ENCODE data around the gene SLFN13. TPM values are rescaled to one million over a fixed set of nuclear protein-coding genes. Genes with fewer than 3 reads are reported as not detected.
"Not testable (repeated sequence)": the region's sequence is repeated elsewhere in the genome, so short reads cannot be mapped to it uniquely, and the experiment has no call there.

The SLFN13 gene
- total RNA-seq, 1 experiment from 2014 or later: not detected

DNA sequence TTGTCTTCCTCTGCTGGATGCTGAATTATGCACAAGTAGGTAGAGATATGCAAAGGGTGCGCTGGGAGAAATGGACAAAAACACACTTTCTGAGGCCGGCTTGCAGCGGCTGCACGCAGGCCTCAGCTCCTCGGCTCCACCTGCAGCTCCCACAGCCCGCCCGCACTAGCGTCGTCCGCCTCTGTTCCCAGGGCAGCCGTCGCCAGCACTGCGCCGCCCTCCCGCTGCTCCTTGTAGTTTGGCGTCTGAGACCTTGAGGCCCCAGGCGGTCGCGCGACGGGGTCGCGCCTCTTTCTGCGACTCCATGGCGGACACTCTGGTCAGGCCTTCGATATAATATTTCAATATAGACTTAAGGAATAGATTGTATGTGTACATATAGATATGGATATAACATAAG is 41.0 kb downstream of the SLFN13 start:
- TF ChIP-seq, protein P1, sequence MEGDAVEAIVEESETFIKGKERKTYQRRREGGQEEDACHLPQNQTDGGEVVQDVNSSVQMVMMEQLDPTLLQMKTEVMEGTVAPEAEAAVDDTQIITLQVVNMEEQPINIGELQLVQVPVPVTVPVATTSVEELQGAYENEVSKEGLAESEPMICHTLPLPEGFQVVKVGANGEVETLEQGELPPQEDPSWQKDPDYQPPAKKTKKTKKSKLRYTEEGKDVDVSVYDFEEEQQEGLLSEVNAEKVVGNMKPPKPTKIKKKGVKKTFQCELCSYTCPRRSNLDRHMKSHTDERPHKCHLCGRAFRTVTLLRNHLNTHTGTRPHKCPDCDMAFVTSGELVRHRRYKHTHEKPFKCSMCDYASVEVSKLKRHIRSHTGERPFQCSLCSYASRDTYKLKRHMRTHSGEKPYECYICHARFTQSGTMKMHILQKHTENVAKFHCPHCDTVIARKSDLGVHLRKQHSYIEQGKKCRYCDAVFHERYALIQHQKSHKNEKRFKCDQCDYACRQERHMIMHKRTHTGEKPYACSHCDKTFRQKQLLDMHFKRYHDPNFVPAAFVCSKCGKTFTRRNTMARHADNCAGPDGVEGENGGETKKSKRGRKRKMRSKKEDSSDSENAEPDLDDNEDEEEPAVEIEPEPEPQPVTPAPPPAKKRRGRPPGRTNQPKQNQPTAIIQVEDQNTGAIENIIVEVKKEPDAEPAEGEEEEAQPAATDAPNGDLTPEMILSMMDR (IDR thresholded peaks at IDR 0.05; ENCODE audit: insufficient read depth in 1 of 2, low read depth in 1 of 2, low read length in 1 of 2, severe bottlenecking in 1 of 2, unreplicated experiment in 1 of 2): no peak
- H3K4me3 Mint-ChIP-seq (ENCODE audit: unreplicated experiment): no peak overlapping the region
- no peak overlapping the region for H3K27ac Mint-ChIP-seq (ENCODE audit: unreplicated experiment)
- H3K9me3 Mint-ChIP-seq (ENCODE audit: unreplicated experiment): no peaks in the 10 kb centered on the region
- no peaks in the 10 kb centered on the region for H3K36me3 ChIP-seq (ENCODE audit: control insufficient read depth, insufficient read depth, low read length)
- peaks cover 1% of the 10 kb centered on the region; the same call in 1 of the 2 replicates for H3K27me3 ChIP-seq (replicated peaks; ENCODE audit: control insufficient read depth, insufficient read depth, low read length)
- intact Hi-C loops (cut with micrococcal nuclease; ENCODE audit: unreplicated experiment): no loop called here
- POLR2A ChIA-PET: no interaction called here
- no peaks in the 10 kb centered on the region for H3K4me1 ChIP-seq
- H3K4me3 ChIP-seq (ENCODE audit: low read depth, low read length): no peak overlapping the region
- H3K27me3 Mint-ChIP-seq (ENCODE audit: insufficient read depth, unreplicated experiment): peaks cover 8% of the 10 kb centered on the region
- no peaks in the 10 kb centered on the region for H3K36me3 Mint-ChIP-seq (ENCODE audit: insufficient read depth, unreplicated experiment)
- H3K4me1 Mint-ChIP-seq (ENCODE audit: low read depth, unreplicated experiment): no peaks in the 10 kb centered on the region
- no TSS peak for BruUV-seq (replicated peaks)
- no peaks in the 10 kb centered on the region for H3K9me3 ChIP-seq
- CTCF ChIA-PET: no interaction called here
- no peak for DNase-seq

GRCh38 chr17:35406568-35406967 is 42.0 kb downstream of the SLFN13 start:
- H3K27me3 ChIP-seq (replicated peaks; ENCODE audit: control insufficient read depth, insufficient read depth, low read length): peaks cover 1% of the 10 kb centered on the region; the same call in 1 of the 2 replicates
- ChIA-PET POLR2A (no interaction called here), CTCF (no interaction called here)
- H3K4me3 ChIP-seq (ENCODE audit: low read depth, low read length): no peak overlapping the region
- no peaks in the 10 kb centered on the region for H3K9me3 Mint-ChIP-seq (ENCODE audit: unreplicated experiment)
- no peak overlapping the region for H3K27ac Mint-ChIP-seq (ENCODE audit: unreplicated experiment)
- H3K27me3 Mint-ChIP-seq (ENCODE audit: insufficient read depth, unreplicated experiment): peaks cover 7% of the 10 kb centered on the region
- no peaks in the 10 kb centered on the region for H3K9me3 ChIP-seq
- H3K4me3 Mint-ChIP-seq (ENCODE audit: unreplicated experiment): no peak overlapping the region
- H3K4me1 ChIP-seq: no peaks in the 10 kb centered on the region
- intact Hi-C loops (cut with micrococcal nuclease; ENCODE audit: unreplicated experiment): no loop called here
- no peaks in the 10 kb centered on the region for H3K4me1 Mint-ChIP-seq (ENCODE audit: low read depth, unreplicated experiment)
- no peaks in the 10 kb centered on the region for H3K36me3 Mint-ChIP-seq (ENCODE audit: insufficient read depth, unreplicated experiment)
- TF ChIP-seq, protein P1 (IDR thresholded peaks at IDR 0.05; ENCODE audit: insufficient read depth in 1 of 2, low read depth in 1 of 2, low read length in 1 of 2, severe bottlenecking in 1 of 2, unreplicated experiment in 1 of 2): no peak
- DNase-seq: no peak
- no peaks in the 10 kb centered on the region for H3K36me3 ChIP-seq (ENCODE audit: control insufficient read depth, insufficient read depth, low read length)
- no TSS peak for BruUV-seq (replicated peaks)

GRCh38 chr17:35404360-35404759 is 44.2 kb downstream of the SLFN13 start:
- Histone ChIP-seq H3K27me3 (replicated peaks; ENCODE audit: control insufficient read depth, insufficient read depth, low read length) (no peaks in the 10 kb centered on the region; the same call in 1 of the 2 replicates), H3K4me3 (ENCODE audit: low read depth, low read length) (no peak overlapping the region), H3K4me1 (no peaks in the 10 kb centered on the region), H3K9me3 (no peaks in the 10 kb centered on the region), H3K36me3 (ENCODE audit: control insufficient read depth, insufficient read depth, low read length) (no peaks in the 10 kb centered on the region)
- intact Hi-C loops (cut with micrococcal nuclease; ENCODE audit: unreplicated experiment): no loop called here
- Mint-ChIP-seq H3K36me3 (ENCODE audit: insufficient read depth, unreplicated experiment) (no peaks in the 10 kb centered on the region), H3K27ac (ENCODE audit: unreplicated experiment) (no peak overlapping the region), H3K9me3 (ENCODE audit: unreplicated experiment) (no peaks in the 10 kb centered on the region), H3K4me3 (ENCODE audit: unreplicated experiment) (no peak overlapping the region), H3K27me3 (ENCODE audit: insufficient read depth, unreplicated experiment) (peaks cover 3% of the 10 kb centered on the region), H3K4me1 (ENCODE audit: low read depth, unreplicated experiment) (no peaks in the 10 kb centered on the region)
- no TSS peak for BruUV-seq (replicated peaks)
- CTCF ChIA-PET: no interaction called here
- no peak for DNase-seq
- TF ChIP-seq, protein P1 (IDR thresholded peaks at IDR 0.05; ENCODE audit: insufficient read depth in 1 of 2, low read depth in 1 of 2, low read length in 1 of 2, severe bottlenecking in 1 of 2, unreplicated experiment in 1 of 2): no peak
- POLR2A ChIA-PET: no interaction called here

DNA sequence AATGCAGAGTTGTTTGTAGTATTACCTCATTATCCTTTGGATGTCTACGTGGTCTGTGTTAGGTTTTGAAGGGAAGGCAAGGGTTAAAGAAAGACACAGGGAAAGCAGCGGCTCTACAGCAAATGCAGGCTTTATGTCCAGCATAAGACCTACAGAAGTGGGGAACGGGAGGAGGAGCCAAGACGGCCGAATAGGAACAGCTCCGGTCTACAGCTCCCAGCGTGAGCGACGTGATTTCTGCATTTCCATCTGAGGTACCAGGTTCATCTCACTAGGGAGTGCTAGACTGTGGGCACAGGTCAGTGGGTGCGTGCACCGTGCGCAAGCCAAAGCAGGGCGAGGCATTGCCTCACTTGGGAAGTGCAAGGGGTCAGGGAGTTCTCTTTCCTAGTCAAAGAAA is 54.8 kb downstream of the SLFN13 start:
- H3K9me3 ChIP-seq; H3K27me3 ChIP-seq (replicated peaks; ENCODE audit: control insufficient read depth, insufficient read depth, low read length); BruUV-seq (replicated peaks); H3K36me3 Mint-ChIP-seq (ENCODE audit: insufficient read depth, unreplicated experiment); CTCF ChIA-PET; H3K4me1 Mint-ChIP-seq (ENCODE audit: low read depth, unreplicated experiment); POLR2A ChIA-PET; intact Hi-C loops (cut with micrococcal nuclease; ENCODE audit: unreplicated experiment); H3K36me3 ChIP-seq (ENCODE audit: control insufficient read depth, insufficient read depth, low read length); DNase-seq; H3K27me3 Mint-ChIP-seq (ENCODE audit: insufficient read depth, unreplicated experiment); H3K4me1 ChIP-seq; H3K9me3 Mint-ChIP-seq (ENCODE audit: unreplicated experiment); H3K27ac Mint-ChIP-seq (ENCODE audit: unreplicated experiment); H3K4me3 ChIP-seq (ENCODE audit: low read depth, low read length): not testable (repeated sequence)
- peak overlapping the region; percentile 63 for H3K4me3 Mint-ChIP-seq (ENCODE audit: unreplicated experiment)

All from Caco-2 (cell line).